BE2C (cell line): Measurements from ENCODE around the gene SLC9A3.

Experiments
- DNase-seq: peaks from one replicate; pipeline ENCODE4 v3.0.0-alpha.2; 2020
- H3K27me3 ChIP-seq: fragments of 250-450 bp; sonication (Bioruptor Pico); 2 replicates; pipeline ENCODE4 v1.5.1; 2020; ENCODE audit warnings: mild to moderate bottlenecking
- H3K36me3 ChIP-seq: fragments of 250-450 bp; sonication (Bioruptor Pico); 2 replicates; pipeline ENCODE4 v1.5.1; 2020; ENCODE audit warnings: mild to moderate bottlenecking
- H3K4me1 ChIP-seq: fragments of 250-450 bp; sonication (Bioruptor Pico); 2 replicates; pipeline ENCODE4 v1.5.1; 2020
- H3K4me3 ChIP-seq: 2 replicates; pipeline ENCODE4 v1.5.1; 2011; ENCODE audit warnings: low read depth, low read length
- H3K9me3 ChIP-seq: fragments of 250-450 bp; sonication (Bioruptor Pico); 2 replicates; pipeline ENCODE4 v1.5.1; 2020
- TF ChIP-seq, protein P1 (sequence below): IDR thresholded peaks from 2 replicates; pipeline ENCODE4 v1.5.1; 2012; ENCODE audit warnings: mild to moderate bottlenecking, low read depth, low read length

The SLC9A3 gene

DNA sequence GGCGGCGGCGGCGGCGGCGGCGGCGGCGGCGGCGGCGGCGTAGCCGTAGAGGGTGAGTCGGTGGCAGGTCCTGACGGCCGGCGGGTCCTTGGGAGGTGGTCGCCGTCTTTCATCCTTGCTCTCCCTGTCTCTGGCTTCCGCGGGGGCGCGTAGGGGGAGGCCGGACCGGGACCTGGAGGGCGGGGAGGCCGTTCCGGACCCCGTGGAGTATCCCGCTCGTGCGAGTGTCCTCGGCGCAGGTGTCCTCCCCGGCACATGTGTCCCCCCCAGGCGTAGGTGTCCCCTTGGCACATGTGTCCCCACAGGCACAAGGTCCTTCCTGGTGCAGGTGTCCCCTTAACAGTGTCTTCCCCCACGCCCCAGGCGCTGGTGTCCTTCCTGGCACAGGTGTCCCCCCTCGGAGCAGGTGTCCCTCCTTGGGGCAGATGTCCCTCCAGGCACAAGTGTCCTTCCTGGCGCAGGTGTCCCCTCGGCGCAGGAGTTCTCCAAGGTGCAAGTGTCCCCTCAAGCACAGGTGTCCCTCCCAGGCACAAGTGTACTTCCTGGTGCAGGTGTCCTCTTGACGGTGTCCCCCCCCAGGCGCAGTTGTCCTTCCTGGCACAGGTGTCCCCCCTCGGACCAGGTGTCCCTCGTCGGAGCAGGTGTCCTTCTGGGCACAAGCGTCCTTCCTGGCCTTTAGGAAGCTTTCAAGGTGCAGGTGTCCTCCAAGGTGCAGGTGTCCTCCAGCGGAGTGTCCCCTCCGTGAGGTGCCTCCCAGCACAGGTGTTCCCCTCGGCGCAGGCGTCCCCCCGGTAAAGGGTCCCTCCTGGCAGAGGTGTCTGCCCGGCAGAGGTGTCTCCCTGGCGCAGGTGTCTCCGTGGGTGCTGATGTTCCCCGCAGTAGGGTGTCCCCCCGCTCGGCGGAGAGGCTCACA, 80.8 kb downstream of the SLC9A3 start:
- no peaks in the 10 kb centered on the region for H3K27me3 ChIP-seq
- TF ChIP-seq, protein P1, sequence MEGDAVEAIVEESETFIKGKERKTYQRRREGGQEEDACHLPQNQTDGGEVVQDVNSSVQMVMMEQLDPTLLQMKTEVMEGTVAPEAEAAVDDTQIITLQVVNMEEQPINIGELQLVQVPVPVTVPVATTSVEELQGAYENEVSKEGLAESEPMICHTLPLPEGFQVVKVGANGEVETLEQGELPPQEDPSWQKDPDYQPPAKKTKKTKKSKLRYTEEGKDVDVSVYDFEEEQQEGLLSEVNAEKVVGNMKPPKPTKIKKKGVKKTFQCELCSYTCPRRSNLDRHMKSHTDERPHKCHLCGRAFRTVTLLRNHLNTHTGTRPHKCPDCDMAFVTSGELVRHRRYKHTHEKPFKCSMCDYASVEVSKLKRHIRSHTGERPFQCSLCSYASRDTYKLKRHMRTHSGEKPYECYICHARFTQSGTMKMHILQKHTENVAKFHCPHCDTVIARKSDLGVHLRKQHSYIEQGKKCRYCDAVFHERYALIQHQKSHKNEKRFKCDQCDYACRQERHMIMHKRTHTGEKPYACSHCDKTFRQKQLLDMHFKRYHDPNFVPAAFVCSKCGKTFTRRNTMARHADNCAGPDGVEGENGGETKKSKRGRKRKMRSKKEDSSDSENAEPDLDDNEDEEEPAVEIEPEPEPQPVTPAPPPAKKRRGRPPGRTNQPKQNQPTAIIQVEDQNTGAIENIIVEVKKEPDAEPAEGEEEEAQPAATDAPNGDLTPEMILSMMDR: no peak
- peaks cover 2% of the 10 kb centered on the region; the same call in 1 of the 2 replicates for H3K4me1 ChIP-seq
- peaks cover 22% of the 10 kb centered on the region for H3K36me3 ChIP-seq
- DNase-seq: no peak
- H3K9me3 ChIP-seq: no peaks in the 10 kb centered on the region
- peak overlapping the region; percentile 93 for H3K4me3 ChIP-seq

DNA sequence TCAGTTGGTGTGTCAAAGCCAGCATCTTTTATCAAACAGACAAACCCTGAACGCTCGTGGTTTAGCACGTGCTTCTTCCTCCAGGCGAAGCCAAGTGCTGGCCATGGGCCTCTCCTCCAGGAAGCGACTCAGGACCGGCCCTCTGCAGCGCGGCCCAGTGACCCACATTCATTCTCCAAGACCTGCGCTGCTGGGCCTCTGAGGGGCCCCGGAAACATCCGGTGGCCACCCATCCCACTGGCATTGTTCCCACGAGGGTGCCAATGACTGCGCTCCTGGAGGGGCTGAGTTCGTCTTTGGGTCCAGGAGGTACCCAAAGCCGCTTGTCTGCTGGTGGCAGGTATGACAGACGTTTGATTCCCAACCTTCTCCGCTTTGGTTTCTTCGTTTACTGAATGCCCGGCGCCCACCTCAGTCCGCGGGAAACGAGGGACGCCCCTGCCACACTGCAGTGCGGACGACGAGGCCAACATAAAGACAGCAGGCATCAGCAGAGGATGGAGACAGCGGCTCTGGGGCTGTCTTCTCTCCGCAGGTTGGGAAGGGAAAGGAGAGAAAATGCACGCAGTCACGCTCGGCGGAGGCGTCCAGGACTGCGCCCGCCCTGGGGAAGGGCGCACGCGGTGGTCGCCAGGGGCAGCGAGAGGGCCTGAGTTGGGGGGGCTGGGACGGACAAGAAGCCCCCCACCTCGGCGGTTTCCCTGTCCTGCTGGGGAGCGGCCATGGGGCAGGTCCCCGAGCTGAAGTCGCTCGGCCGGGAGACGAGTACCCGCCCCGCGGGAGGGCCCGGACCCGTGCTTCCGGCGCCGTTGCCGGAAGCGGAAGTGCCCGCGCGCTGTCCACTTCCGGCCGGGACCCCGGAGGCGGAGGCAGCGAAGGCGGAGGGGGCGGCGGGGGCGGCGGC, 81.7 kb downstream of the SLC9A3 start, which contains the start of gene EXOC3:
TSS of gene EXOC3 (plus strand) at position 842 of the 904 bp plus-strand sequence. CDS start 3,030 bp downstream, outside the sequence.
- H3K4me3 ChIP-seq: peak within 1 kb of the TSS; percentile 93
- TF ChIP-seq, protein P1: no peak
- peak; percentile 88 for DNase-seq
- peaks cover 2% of the 10 kb centered on the region; the same call in 1 of the 2 replicates for H3K4me1 ChIP-seq
- H3K36me3 ChIP-seq: peaks cover 13% of the 10 kb centered on the region
- no peaks in the 10 kb centered on the region for H3K27me3 ChIP-seq
- H3K9me3 ChIP-seq: no peaks in the 10 kb centered on the region

DNA sequence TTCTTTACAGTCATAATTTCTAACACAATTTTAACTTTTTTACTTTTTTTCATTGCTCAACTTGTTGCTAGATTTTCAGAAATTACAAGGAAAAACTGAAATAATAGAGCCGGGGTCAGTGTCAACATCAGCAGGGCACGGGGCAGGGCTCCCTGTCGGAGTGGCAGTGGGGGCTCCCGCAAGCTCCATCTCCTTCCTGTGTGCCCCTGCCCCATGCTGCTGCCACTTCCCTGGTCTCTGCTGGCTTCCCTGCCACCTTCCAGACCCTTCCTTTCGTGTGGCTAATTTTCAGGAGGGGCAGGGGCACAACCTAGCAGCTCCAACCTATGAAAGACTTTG, 82.3 kb downstream of the SLC9A3 start:
- Histone ChIP-seq H3K36me3 (peaks cover 7% of the 10 kb centered on the region), H3K4me3 (peak overlapping the region; percentile 84), H3K9me3 (no peaks in the 10 kb centered on the region), H3K27me3 (no peaks in the 10 kb centered on the region), H3K4me1 (peaks cover 2% of the 10 kb centered on the region; the same call in 1 of the 2 replicates)
- TF ChIP-seq, protein P1: no peak
- no peak for DNase-seq

DNA sequence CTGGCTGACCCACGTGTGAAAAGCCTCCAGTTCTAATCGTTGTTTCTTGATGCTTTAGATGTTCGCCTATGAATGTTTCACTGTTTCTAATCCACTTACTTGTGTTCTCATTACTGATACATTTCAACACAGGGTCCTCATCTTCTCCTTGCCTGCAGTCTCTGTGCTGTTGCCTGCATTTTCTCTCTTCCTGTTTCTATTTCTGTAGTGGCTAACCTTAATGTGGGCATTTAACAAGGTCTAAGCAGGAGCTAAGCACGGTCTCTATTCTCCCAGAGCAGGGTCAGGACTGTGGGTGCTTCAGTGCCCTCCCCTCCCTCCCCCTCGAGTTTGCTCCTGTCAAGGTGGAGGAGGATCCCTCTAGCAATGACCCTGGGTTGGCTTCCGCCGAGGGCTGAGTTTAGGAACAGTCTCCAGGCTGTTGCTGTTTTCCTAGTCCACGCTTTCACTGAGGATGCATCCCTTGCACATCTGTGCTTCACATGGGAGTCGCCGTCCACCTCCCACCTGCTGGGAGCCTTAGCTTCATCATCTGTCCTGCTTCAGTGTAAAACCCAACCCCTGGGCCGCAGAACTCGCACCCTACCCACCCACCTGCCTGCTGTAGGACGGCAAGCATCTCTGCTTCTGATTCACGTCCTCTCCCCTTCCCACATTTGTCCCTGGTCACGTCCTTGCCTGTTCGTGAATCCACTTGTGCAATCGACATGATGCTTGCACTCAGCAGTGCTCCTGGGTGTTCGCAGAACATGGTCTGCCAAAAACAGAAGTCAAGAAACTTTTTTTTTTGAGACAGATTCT, 83.6 kb downstream of the SLC9A3 start:
- DNase-seq: no peak
- TF ChIP-seq, protein P1: no peak
- no peaks in the 10 kb centered on the region for H3K36me3 ChIP-seq
- peaks cover 2% of the 10 kb centered on the region; the same call in 1 of the 2 replicates for H3K4me1 ChIP-seq
- no peak overlapping the region for H3K4me3 ChIP-seq
- no peaks in the 10 kb centered on the region for H3K9me3 ChIP-seq
- H3K27me3 ChIP-seq: no peaks in the 10 kb centered on the region

DNA sequence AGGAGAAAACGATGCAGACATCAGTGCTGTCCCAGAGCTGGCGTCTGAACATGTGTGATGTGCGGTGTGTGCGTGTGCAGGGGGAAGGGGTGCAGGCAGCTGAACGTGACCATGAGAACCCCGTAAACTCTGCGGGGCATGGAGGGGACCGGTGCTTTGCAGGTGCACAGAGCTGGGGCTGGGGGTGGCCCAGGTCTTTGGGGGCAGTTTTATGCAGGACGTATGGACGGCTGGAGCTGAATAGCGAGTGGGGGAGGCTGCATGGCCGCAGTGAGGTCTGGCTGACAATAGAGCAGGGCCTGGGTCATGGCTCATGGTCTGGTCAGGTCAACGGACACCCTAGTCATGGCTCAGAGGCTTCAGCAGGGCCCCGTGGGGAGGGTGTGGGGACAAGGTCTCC, 84.6 kb downstream of the SLC9A3 start:
- H3K4me1 ChIP-seq: peaks cover 2% of the 10 kb centered on the region; the same call in 1 of the 2 replicates
- H3K4me3 ChIP-seq: no peak overlapping the region
- H3K27me3 ChIP-seq: no peaks in the 10 kb centered on the region
- H3K36me3 ChIP-seq: no peaks in the 10 kb centered on the region
- no peaks in the 10 kb centered on the region for H3K9me3 ChIP-seq
- DNase-seq: no peak
- TF ChIP-seq, protein P1: no peak
